IPS-18a (cell line): ENCODE measurements around the gene SCUBE1.

Source experiments
- H3K27ac ChIP-seq: one replicate; pipeline ENCODE4 v1.5.1; 2013; ENCODE audit warnings: low read length
- H3K27me3 ChIP-seq: one replicate; pipeline ENCODE4 v1.6.1; 2013; ENCODE audit warnings: mild to moderate bottlenecking, low read length; ENCODE audit not compliant: control insufficient read depth, insufficient read depth
- H3K36me3 ChIP-seq: one replicate; pipeline ENCODE4 v1.6.1; 2013; ENCODE audit warnings: low read depth, low read length; ENCODE audit not compliant: control insufficient read depth
- H3K4me1 ChIP-seq: one replicate; pipeline ENCODE4 v1.6.1; 2013; ENCODE audit warnings: low read depth, low read length; ENCODE audit not compliant: control insufficient read depth
- H3K4me3 ChIP-seq: one replicate; pipeline ENCODE4 v1.5.1; 2013; ENCODE audit warnings: low read length
- H3K9ac ChIP-seq: one replicate; pipeline ENCODE4 v1.6.1; 2013; ENCODE audit warnings: mild to moderate bottlenecking, low read length, moderate library complexity
- H3K9me3 ChIP-seq: one replicate; pipeline ENCODE4 v1.6.1; 2013; ENCODE audit warnings: low read depth, low read length; ENCODE audit not compliant: control insufficient read depth

Gene SCUBE1

GRCh38 chr22:43169310-43170130 lies 173.7 kb downstream of the SCUBE1 start:
- Histone ChIP-seq H3K36me3 (peaks cover 56% of the 10 kb centered on the region), H3K27ac (no peak overlapping the region), H3K27me3 (no peaks in the 10 kb centered on the region), H3K9me3 (no peaks in the 10 kb centered on the region), H3K4me3 (no peak overlapping the region), H3K4me1 (no peaks in the 10 kb centered on the region), H3K9ac (no peak overlapping the region)

- no peaks in the 10 kb centered on the region for H3K4me1 ChIP-seq
- no peak overlapping the region for H3K4me3 ChIP-seq
- no peak overlapping the region for H3K27ac ChIP-seq
- no peak overlapping the region for H3K9ac ChIP-seq
- H3K36me3 ChIP-seq: peaks cover 48% of the 10 kb centered on the region
- no peaks in the 10 kb centered on the region for H3K27me3 ChIP-seq
- H3K9me3 ChIP-seq: no peaks in the 10 kb centered on the region
These were observed 174.5 kb downstream of the SCUBE1 start for GRCh38 chr22:43168471-43169309.

GRCh38 chr22:43167001-43167589 lies 176.1 kb downstream of the SCUBE1 start:
- H3K4me1 ChIP-seq: no peaks in the 10 kb centered on the region
- no peak overlapping the region for H3K4me3 ChIP-seq
- H3K9me3 ChIP-seq: no peaks in the 10 kb centered on the region
- H3K27me3 ChIP-seq: no peaks in the 10 kb centered on the region
- H3K27ac ChIP-seq: no peak overlapping the region
- H3K36me3 ChIP-seq: peaks cover 34% of the 10 kb centered on the region
- no peak overlapping the region for H3K9ac ChIP-seq

- H3K36me3 ChIP-seq: peaks cover 26% of the 10 kb centered on the region
- no peaks in the 10 kb centered on the region for H3K9me3 ChIP-seq
- no peak overlapping the region for H3K4me3 ChIP-seq
- no peaks in the 10 kb centered on the region for H3K27me3 ChIP-seq
- H3K27ac ChIP-seq: no peak overlapping the region
- no peaks in the 10 kb centered on the region for H3K4me1 ChIP-seq
- no peak overlapping the region for H3K9ac ChIP-seq
These were observed 176.8 kb downstream of the SCUBE1 start for GRCh38 chr22:43166132-43166930.

GRCh38 chr22:43164636-43165035 lies 178.5 kb downstream of the SCUBE1 start:
- H3K9me3 ChIP-seq: no peaks in the 10 kb centered on the region
- H3K4me1 ChIP-seq: no peaks in the 10 kb centered on the region
- H3K27ac ChIP-seq: no peak overlapping the region
- no peaks in the 10 kb centered on the region for H3K27me3 ChIP-seq
- H3K4me3 ChIP-seq: no peak overlapping the region
- H3K36me3 ChIP-seq: peaks cover 11% of the 10 kb centered on the region
- no peak overlapping the region for H3K9ac ChIP-seq

- H3K9me3 ChIP-seq: no peaks in the 10 kb centered on the region
- H3K4me3 ChIP-seq: no peak overlapping the region
- H3K36me3 ChIP-seq: peaks cover 9% of the 10 kb centered on the region
- H3K9ac ChIP-seq: no peak overlapping the region
- H3K27me3 ChIP-seq: no peaks in the 10 kb centered on the region
- no peaks in the 10 kb centered on the region for H3K4me1 ChIP-seq
- no peak overlapping the region for H3K27ac ChIP-seq
These were observed 179.9 kb downstream of the SCUBE1 start for GRCh38 chr22:43163241-43163795.

- peaks cover 2% of the 10 kb centered on the region for H3K36me3 ChIP-seq
- H3K27ac ChIP-seq: no peak overlapping the region
- no peak overlapping the region for H3K4me3 ChIP-seq
- no peak overlapping the region for H3K9ac ChIP-seq
- H3K27me3 ChIP-seq: no peaks in the 10 kb centered on the region
- no peaks in the 10 kb centered on the region for H3K4me1 ChIP-seq
- no peaks in the 10 kb centered on the region for H3K9me3 ChIP-seq
These were observed 180.6 kb downstream of the SCUBE1 start for GRCh38 chr22:43162412-43163150.

- Histone ChIP-seq H3K36me3 (no peaks in the 10 kb centered on the region), H3K9ac (no peak overlapping the region), H3K27me3 (no peaks in the 10 kb centered on the region), H3K4me3 (no peak overlapping the region), H3K9me3 (no peaks in the 10 kb centered on the region), H3K27ac (no peak overlapping the region), H3K4me1 (peaks cover 3% of the 10 kb centered on the region)
These were observed 182.6 kb downstream of the SCUBE1 start for GRCh38 chr22:43160497-43161126.

- no peak overlapping the region for H3K27ac ChIP-seq
- H3K27me3 ChIP-seq: no peaks in the 10 kb centered on the region
- no peaks in the 10 kb centered on the region for H3K36me3 ChIP-seq
- H3K9me3 ChIP-seq: no peaks in the 10 kb centered on the region
- H3K4me1 ChIP-seq: peaks cover 3% of the 10 kb centered on the region
- no peak overlapping the region for H3K4me3 ChIP-seq
- H3K9ac ChIP-seq: no peak overlapping the region
These were observed 183.5 kb downstream of the SCUBE1 start for GRCh38 chr22:43159484-43160178.
